CD14-positive monocyte (primary cell): Measurements from ENCODE around the gene PSMB8. TPM values are rescaled to one million over a fixed set of nuclear protein-coding genes. Genes with fewer than 3 reads are reported as not detected.

Experiments used
- DNase-seq, 3 donors: peaks; one replicate each; pipeline ENCODE4 v3.0.0-alpha.2; 2011 to 2022
- H2AFZ ChIP-seq: 2 replicates; pipeline ENCODE4 v1.6.0; 2012; ENCODE audit warnings: mild to moderate bottlenecking, low read depth, low read length, inconsistent platforms; ENCODE audit not compliant: insufficient read depth, poor library complexity, severe bottlenecking
- H3K27ac ChIP-seq, 2 donors: 1 replicate in 1 of 2; 2 replicates in 1 of 2; pipeline ENCODE4 v1.5.1; 2012 to 2013; ENCODE audit warnings: low read length in 2 of 2, control low read depth in 1 of 2, inconsistent platforms in 1 of 2, low read depth in 1 of 2, mild to moderate bottlenecking in 1 of 2
- H3K27me3 ChIP-seq, 2 donors: one replicate each; pipeline versions ENCODE4 v1.6.0 to v1.6.1; 2011 to 2013; ENCODE audit warnings: low read length in 2 of 2; ENCODE audit not compliant: control insufficient read depth in 2 of 2, insufficient read depth in 2 of 2
- H3K36me3 ChIP-seq, 2 donors: replicated peaks in 1 of 2; 1 replicate in 1 of 2; 2 replicates in 1 of 2; pipeline versions ENCODE4 v1.5.1 to v1.6.1; 2012 to 2013; ENCODE audit warnings: low read length in 2 of 2, control low read depth in 1 of 2, inconsistent platforms in 1 of 2, mild to moderate bottlenecking in 1 of 2; ENCODE audit not compliant: insufficient read depth in 2 of 2, control insufficient read depth in 1 of 2
- H3K4me1 ChIP-seq, 2 donors: 1 replicate in 1 of 2; 2 replicates in 1 of 2; pipeline versions ENCODE4 v1.5.1 to v1.6.1; 2012 to 2013; ENCODE audit warnings: low read length in 2 of 2, control low read depth in 1 of 2, inconsistent platforms in 1 of 2, mild to moderate bottlenecking in 1 of 2, moderate library complexity in 1 of 2; ENCODE audit not compliant: insufficient read depth in 2 of 2, control insufficient read depth in 1 of 2
- H3K4me2 ChIP-seq: replicated peaks from 2 replicates; pipeline ENCODE3; 2012; ENCODE audit warnings: low read length, moderate library complexity, mild to moderate bottlenecking; ENCODE audit not compliant: poor library complexity, severe bottlenecking; ENCODE audit errors: extremely low read depth
- H3K4me3 ChIP-seq, 3 experiments: fragments of 200-600 bp in 1 of 3; sonication (generic) in 1 of 3; replicated peaks in 1 of 3; 1 replicate in 2 of 3; 2 replicates in 1 of 3; pipeline ENCODE4 v1.5.1; 2011 to 2013; ENCODE audit warnings: low read length in 3 of 3, mild to moderate bottlenecking in 3 of 3, control low read depth in 2 of 3, low read depth in 2 of 3, inconsistent platforms in 1 of 3, moderate library complexity in 1 of 3
- H3K79me2 ChIP-seq: 2 replicates; pipeline ENCODE4 v1.6.0; 2012; ENCODE audit warnings: mild to moderate bottlenecking, control low read depth, inconsistent platforms, low read length, moderate library complexity; ENCODE audit not compliant: insufficient read depth
- H3K9ac ChIP-seq: 2 replicates; pipeline ENCODE4 v1.6.0; 2017; ENCODE audit warnings: low read length, mild to moderate bottlenecking; ENCODE audit not compliant: insufficient read depth, poor library complexity, severe bottlenecking
- H3K9me3 ChIP-seq, 2 donors: replicated peaks in 1 of 2; 1 replicate in 1 of 2; 2 replicates in 1 of 2; pipeline versions ENCODE4 v1.5.1 to v1.6.1; 2012 to 2013; ENCODE audit warnings: low read length in 2 of 2, control low read depth in 1 of 2; ENCODE audit not compliant: control insufficient read depth in 1 of 2, insufficient read depth in 1 of 2
- H4K20me1 ChIP-seq: 2 replicates; pipeline ENCODE4 v1.6.0; 2012; ENCODE audit warnings: mild to moderate bottlenecking, low read length, control low read depth, moderate library complexity; ENCODE audit not compliant: insufficient read depth
- H3K27ac Mint-ChIP-seq, 7 donors: one replicate each; pipeline ENCODE4 v1.8.0; 2020; ENCODE audit warnings: mild to moderate bottlenecking in 7 of 7, mixed read lengths in 7 of 7, moderate library complexity in 6 of 7, inconsistent platforms in 2 of 7
- H3K27me3 Mint-ChIP-seq, 3 donors: one replicate each; pipeline ENCODE4 v1.8.0; 2021 to 2022; ENCODE audit warnings: low read depth in 3 of 3, mild to moderate bottlenecking in 3 of 3, mixed read lengths in 3 of 3, moderate library complexity in 3 of 3, inconsistent platforms in 1 of 3
- H3K36me3 Mint-ChIP-seq, 2 donors: one replicate each; pipeline ENCODE4 v1.8.0; 2020; ENCODE audit warnings: mixed read lengths in 2 of 2, inconsistent platforms in 1 of 2, mild to moderate bottlenecking in 1 of 2
- H3K4me1 Mint-ChIP-seq: one replicate; pipeline ENCODE4 v1.8.0; 2020; ENCODE audit warnings: mild to moderate bottlenecking, mixed read lengths
- H3K4me3 Mint-ChIP-seq, 2 donors: one replicate each; pipeline ENCODE4 v1.8.0; 2020; ENCODE audit warnings: mild to moderate bottlenecking in 2 of 2, mixed read lengths in 2 of 2, moderate library complexity in 1 of 2
- H3K9me3 Mint-ChIP-seq, 7 donors: one replicate each; pipeline ENCODE4 v1.8.0; 2020 to 2022; ENCODE audit warnings: mixed read lengths in 7 of 7, mild to moderate bottlenecking in 6 of 7, moderate library complexity in 6 of 7, inconsistent platforms in 2 of 7
- CTCF ChIP-seq: fragments of 200-600 bp; IDR thresholded peaks from one replicate; pipeline ENCODE4 v1.8.0; 2022; ENCODE audit warnings: antibody characterized with exemption, mild to moderate bottlenecking
- WGBS: methylation state at CpG from one replicate; pipeline ENCODE4 v1.1.5; 2013; ENCODE audit warnings: missing lambda C conversion rate; ENCODE audit not compliant: insufficient coverage; 5-methylcytosine and 5-hydroxymethylcytosine counted together
- intact Hi-C, 2 donors: fragments of 100-400 bp; cut with micrococcal nuclease; formaldehyde crosslinking; loops; one replicate each; pipeline versions ENCODE4 v1.15.0 to v1.15.1; 2023
- polyA plus RNA-seq, 3 donors: library from polyadenylated mRNA; depleted of rRNA in 1 of 3; unstranded in 2 of 3; stranded (reverse) in 1 of 3; fragments of 300-500 nt in 2 of 3; fragments of >200 nt in 1 of 3; fragmentation: Illumina TruSeq in 2 of 3; gene quantifications; 1 replicate in 2 of 3; 2 replicates in 1 of 3; pipeline ENCODE4 v1.2.3, GENCODE V29; 2012 to 2021

The PSMB8 gene
- polyA plus RNA-seq, 3 donors: 164 to 534 (median 487) TPM

GRCh38 chr6:32847004-32847403 is 3.2 kb upstream of the PSMB8 start:
- DNase-seq: no peak
- Histone ChIP-seq H3K4me3 (no peak overlapping the region), H3K4me1 (peaks cover 58 to 75% of the 10 kb centered on the region in 2 donors), H3K9ac (no peak overlapping the region), H4K20me1 (peaks cover 66% of the 10 kb centered on the region), H3K4me2 (no peak overlapping the region), H3K27me3 (no peaks in the 10 kb centered on the region), H2AFZ (no peak overlapping the region), H3K9me3 (no peaks in the 10 kb centered on the region), H3K27ac (peak overlapping the region in 1 of 2 donors; percentile 7), H3K36me3 (peaks cover 57 to 70% of the 10 kb centered on the region in 2 donors), H3K79me2 (peaks cover 99% of the 10 kb centered on the region)
- Mint-ChIP-seq H3K27me3 (peaks cover 0 to 8% (median 0%) of the 10 kb centered on the region in 3 donors), H3K9me3 (peaks cover 0 to 10% (median 3%) of the 10 kb centered on the region in 7 donors), H3K4me3 (no peak overlapping the region), H3K4me1 (peaks cover 80% of the 10 kb centered on the region), H3K27ac (peak overlapping the region in 3 of 7 donors; percentile 10 to 70 (median 16)), H3K36me3 (peaks cover 71 to 82% of the 10 kb centered on the region in 2 donors)
- WGBS: 100% methylated on average over 5 of the region's 10 CpGs
- TF ChIP-seq CTCF: no peak
- intact Hi-C loops: no loop called here

- Mint-ChIP-seq H3K4me3 (peak overlapping the region; percentile 98 to 99), H3K27ac (peak overlapping the region; percentile 99 to 100 (median 100)), H3K9me3 (peaks cover 0 to 9% (median 3%) of the 10 kb centered on the region in 7 donors), H3K27me3 (peaks cover 0 to 6% (median 0%) of the 10 kb centered on the region in 3 donors), H3K4me1 (peaks cover 80% of the 10 kb centered on the region), H3K36me3 (peaks cover 73 to 82% of the 10 kb centered on the region in 2 donors)
- H3K4me2 ChIP-seq: peak overlapping the region; percentile 97
- H3K4me3 ChIP-seq: peak overlapping the region; percentile 65 to 87 (median 83)
- 2% methylated on average over 7 of the region's 10 CpGs for WGBS
- intact Hi-C loops: loop anchor here in 1 of 2 donors (1.0 kb wide), 1 partner anchor 8 kb away; the partner anchor contains the start of gene TAP1
- H3K4me1 ChIP-seq: peaks cover 46 to 75% of the 10 kb centered on the region in 2 donors
- DNase-seq: peak; percentile 54 to 76 (median 61)
- H3K27ac ChIP-seq: peak overlapping the region; percentile 89 to 94
- H4K20me1 ChIP-seq: peaks cover 51% of the 10 kb centered on the region
- peak overlapping the region; percentile 95 for H3K9ac ChIP-seq
- no peaks in the 10 kb centered on the region for H3K9me3 ChIP-seq
- peaks cover 91% of the 10 kb centered on the region for H3K79me2 ChIP-seq
- H3K36me3 ChIP-seq: peaks cover 59 to 70% of the 10 kb centered on the region in 2 donors
- TF ChIP-seq CTCF: no peak
- no peaks in the 10 kb centered on the region for H3K27me3 ChIP-seq
- H2AFZ ChIP-seq: peak overlapping the region; percentile 87
These were observed 1.6 kb upstream of the PSMB8 start for GRCh38 chr6:32845384-32845884.
